Measurements from ENCODE around the gene ILF3.

DNA sequence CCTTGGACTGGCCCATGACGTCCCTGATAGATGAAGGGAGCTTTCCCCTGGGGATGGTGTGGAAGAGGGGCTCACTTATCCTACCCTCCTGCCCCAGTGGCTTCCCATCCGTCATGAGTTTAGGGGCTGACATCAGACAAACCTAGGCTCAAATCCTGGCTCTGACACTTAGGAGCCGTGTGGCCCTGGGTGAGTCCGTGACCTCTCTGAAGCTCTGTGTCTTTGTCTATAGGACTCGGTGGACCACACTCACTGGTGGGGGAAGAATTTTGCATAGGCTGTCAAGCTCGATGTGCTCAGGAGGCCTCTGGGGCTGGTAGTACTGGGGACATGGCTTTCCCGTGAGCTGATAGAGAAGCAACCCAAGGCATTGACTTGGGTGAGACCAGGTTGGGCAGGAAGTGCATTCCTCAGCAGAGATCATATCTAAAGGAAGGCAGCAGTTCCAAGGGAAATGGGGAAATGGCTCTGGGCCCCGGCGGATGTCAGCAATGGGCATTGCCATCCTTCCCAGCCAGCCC is 49.6 kb upstream of the ILF3 start:
- TF ChIP-seq POLR2AphosphoS5 (IDR thresholded peaks at IDR 0.05) = no peak
- TF ChIP-seq, protein P1, sequence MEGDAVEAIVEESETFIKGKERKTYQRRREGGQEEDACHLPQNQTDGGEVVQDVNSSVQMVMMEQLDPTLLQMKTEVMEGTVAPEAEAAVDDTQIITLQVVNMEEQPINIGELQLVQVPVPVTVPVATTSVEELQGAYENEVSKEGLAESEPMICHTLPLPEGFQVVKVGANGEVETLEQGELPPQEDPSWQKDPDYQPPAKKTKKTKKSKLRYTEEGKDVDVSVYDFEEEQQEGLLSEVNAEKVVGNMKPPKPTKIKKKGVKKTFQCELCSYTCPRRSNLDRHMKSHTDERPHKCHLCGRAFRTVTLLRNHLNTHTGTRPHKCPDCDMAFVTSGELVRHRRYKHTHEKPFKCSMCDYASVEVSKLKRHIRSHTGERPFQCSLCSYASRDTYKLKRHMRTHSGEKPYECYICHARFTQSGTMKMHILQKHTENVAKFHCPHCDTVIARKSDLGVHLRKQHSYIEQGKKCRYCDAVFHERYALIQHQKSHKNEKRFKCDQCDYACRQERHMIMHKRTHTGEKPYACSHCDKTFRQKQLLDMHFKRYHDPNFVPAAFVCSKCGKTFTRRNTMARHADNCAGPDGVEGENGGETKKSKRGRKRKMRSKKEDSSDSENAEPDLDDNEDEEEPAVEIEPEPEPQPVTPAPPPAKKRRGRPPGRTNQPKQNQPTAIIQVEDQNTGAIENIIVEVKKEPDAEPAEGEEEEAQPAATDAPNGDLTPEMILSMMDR (IDR thresholded peaks at IDR 0.05) = no peak
- no peak for TF ChIP-seq POLR2A (IDR thresholded peaks at IDR 0.05)
